Thyroid gland (tissue), 4 donors: ENCODE measurements around the gene GNL2.
"Not testable (repeated sequence)": the region's sequence is repeated elsewhere in the genome, so short reads cannot be mapped to it uniquely, and the experiment has no call there.

Experiments used
- POLR2A ChIP-seq, 2 donors: fragments of 450-650 bp; IDR thresholded peaks; one replicate each; pipeline ENCODE4 v1.6.1; 2017; ENCODE audit warnings: antibody characterized with exemption in 2 of 2, mild to moderate bottlenecking in 2 of 2, moderate library complexity in 1 of 2
- TF ChIP-seq, protein P1 (sequence below), 6 experiments: fragments of 200-600 bp in 3 of 6; fragments of 450-650 bp in 3 of 6; sonication (generic) in 3 of 6; IDR thresholded peaks; one replicate each; pipeline ENCODE4 v1.5.1; 2016 to 2019; ENCODE audit warnings: antibody characterized with exemption in 6 of 6, mild to moderate bottlenecking in 2 of 6, inconsistent platforms in 1 of 6, moderate library complexity in 1 of 6

DNA sequence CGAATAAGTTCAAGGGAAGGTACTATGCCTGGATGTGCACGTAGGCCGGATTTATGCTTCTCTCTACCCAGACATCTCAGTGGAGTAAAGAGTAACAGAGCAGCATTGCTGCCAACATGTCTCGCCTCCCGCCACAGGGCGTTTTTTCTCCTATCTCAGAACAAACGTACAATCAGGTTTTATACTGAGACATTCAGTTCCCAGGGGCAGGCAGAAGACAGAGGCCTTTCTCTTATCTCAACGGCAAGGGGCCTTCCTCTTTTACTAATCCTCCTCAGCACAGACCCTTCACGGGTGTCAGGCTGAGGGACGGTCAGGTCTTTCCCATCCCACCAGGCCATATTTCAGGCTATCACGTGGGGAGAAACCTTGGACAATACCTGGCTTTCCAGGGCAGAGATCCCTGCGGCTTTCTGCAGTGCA lies 35.8 kb downstream of the GNL2 start:
- TF ChIP-seq POLR2A (IDR thresholded peaks at IDR 0.05) = not testable (repeated sequence)
- TF ChIP-seq, protein P1, sequence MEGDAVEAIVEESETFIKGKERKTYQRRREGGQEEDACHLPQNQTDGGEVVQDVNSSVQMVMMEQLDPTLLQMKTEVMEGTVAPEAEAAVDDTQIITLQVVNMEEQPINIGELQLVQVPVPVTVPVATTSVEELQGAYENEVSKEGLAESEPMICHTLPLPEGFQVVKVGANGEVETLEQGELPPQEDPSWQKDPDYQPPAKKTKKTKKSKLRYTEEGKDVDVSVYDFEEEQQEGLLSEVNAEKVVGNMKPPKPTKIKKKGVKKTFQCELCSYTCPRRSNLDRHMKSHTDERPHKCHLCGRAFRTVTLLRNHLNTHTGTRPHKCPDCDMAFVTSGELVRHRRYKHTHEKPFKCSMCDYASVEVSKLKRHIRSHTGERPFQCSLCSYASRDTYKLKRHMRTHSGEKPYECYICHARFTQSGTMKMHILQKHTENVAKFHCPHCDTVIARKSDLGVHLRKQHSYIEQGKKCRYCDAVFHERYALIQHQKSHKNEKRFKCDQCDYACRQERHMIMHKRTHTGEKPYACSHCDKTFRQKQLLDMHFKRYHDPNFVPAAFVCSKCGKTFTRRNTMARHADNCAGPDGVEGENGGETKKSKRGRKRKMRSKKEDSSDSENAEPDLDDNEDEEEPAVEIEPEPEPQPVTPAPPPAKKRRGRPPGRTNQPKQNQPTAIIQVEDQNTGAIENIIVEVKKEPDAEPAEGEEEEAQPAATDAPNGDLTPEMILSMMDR (IDR thresholded peaks at IDR 0.05) = not testable (repeated sequence)
